Activated CD4-positive, alpha-beta T cell treated with anti-CD3 and anti-CD28 coated beads, Interleukin-2, amount 10 ng/mL, durations not matched to agents 24 days and 14 days (primary cell): Measurements from ENCODE around the gene OSBPL9. TPM values are rescaled to one million over a fixed set of nuclear protein-coding genes. Genes with fewer than 3 reads are reported as not detected.
"Not testable (repeated sequence)": the region's sequence is repeated elsewhere in the genome, so short reads cannot be mapped to it uniquely, and the experiment has no call there.

Experiments
- DNase-seq: peaks from one replicate; pipeline ENCODE4 v3.0.0; 2022
- H3K27ac Mint-ChIP-seq: one replicate; pipeline ENCODE4 v1.8.0; 2022; ENCODE audit warnings: mild to moderate bottlenecking, mixed read lengths
- H3K27me3 Mint-ChIP-seq: one replicate; pipeline ENCODE4 v1.8.0; 2022; ENCODE audit warnings: mixed read lengths
- H3K36me3 Mint-ChIP-seq: one replicate; pipeline ENCODE4 v1.8.0; 2022; ENCODE audit warnings: low read depth, mild to moderate bottlenecking, mixed read lengths
- H3K4me1 Mint-ChIP-seq: one replicate; pipeline ENCODE4 v1.8.0; 2021; ENCODE audit warnings: mixed read lengths
- H3K4me3 Mint-ChIP-seq: one replicate; pipeline ENCODE4 v1.8.0; 2022; ENCODE audit warnings: mild to moderate bottlenecking, moderate library complexity, mixed read lengths
- H3K9me3 Mint-ChIP-seq: one replicate; pipeline ENCODE4 v1.8.0; 2021; ENCODE audit warnings: mixed read lengths
- intact Hi-C: fragments of 100-400 bp; cut with micrococcal nuclease; formaldehyde crosslinking; loops from one replicate; pipeline ENCODE4 v1.15.1; 2023
- total RNA-seq: library from RNA; stranded (reverse); gene quantifications from 2 replicates; pipeline ENCODE4 v1.2.3, GENCODE V29; 2022

OSBPL9 gene
- total RNA-seq, 1 donor from 2014 or later, result 47.4 TPM

DNA sequence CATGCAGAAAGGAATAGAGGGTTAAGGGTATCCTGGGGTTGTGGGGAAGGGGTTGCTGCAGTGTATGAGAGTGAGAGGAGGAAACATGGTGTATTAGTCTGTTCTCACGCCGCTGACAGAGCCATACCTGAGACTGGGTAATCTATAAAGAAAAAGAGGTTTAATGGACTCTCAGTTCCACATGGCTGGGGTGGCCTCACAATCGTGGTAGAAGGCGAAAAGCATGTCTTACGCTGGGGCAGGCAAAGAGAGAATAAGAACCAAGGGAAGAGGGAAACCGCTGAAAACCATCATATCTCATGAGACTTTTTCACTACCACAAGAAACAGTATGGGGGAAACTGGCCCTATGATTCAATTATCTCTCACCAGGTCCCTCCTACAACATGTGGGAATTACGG is 17.7 kb downstream of the OSBPL9 start:
- H3K4me1 Mint-ChIP-seq, result peaks cover 5% of the 10 kb centered on the region
- H3K36me3 Mint-ChIP-seq, result no peaks in the 10 kb centered on the region
- DNase-seq, result no peak
- no peak overlapping the region for H3K27ac Mint-ChIP-seq
- no peaks in the 10 kb centered on the region for H3K9me3 Mint-ChIP-seq
- H3K4me3 Mint-ChIP-seq, result no peak overlapping the region
- no peaks in the 10 kb centered on the region for H3K27me3 Mint-ChIP-seq
- intact Hi-C loops, result no loop called here

DNA sequence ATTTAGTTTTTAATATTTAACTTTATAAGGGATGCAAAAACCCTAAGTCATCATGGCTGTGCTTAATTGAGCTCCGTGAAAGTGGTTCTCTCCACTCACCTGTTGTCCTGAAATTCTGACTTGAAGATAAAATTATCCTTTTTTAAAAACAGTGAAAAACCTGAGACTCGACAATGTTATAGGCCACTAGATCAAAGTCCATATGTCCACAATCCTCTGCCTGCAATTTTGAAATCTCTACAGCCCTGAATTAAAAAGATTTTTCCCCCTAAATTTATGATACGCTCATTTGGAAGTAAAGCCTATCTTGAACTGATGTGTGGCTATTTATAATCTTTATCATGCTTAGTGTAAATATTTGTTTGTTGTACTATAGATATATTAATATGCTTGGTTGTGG is 18.7 kb downstream of the OSBPL9 start:
- Mint-ChIP-seq H3K4me3 (no peak overlapping the region), H3K27ac (no peak overlapping the region)

DNA sequence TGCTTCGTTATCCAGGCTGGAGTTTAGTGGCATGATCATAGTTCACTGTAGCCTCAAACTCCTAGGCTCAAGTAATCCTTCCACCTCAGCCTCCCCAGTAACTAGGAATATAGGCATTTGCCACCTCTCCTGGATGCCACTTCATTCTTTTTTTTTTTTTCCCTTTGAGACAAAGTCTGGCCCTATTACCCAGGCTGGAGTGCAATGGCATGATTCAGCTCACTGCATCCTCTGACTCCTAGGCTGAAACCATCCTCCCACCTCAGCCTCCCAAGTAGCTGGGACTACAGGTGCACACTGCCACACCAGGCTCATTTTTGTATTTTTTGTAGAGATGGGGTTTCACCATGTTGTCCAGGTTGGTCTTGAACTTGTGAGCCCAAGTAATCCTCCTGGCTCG is 19.3 kb downstream of the OSBPL9 start:
- H3K27me3 Mint-ChIP-seq, result no peaks in the 10 kb centered on the region
- H3K4me1 Mint-ChIP-seq, result peaks cover 2% of the 10 kb centered on the region
- H3K9me3 Mint-ChIP-seq, result no peaks in the 10 kb centered on the region
- no peaks in the 10 kb centered on the region for H3K36me3 Mint-ChIP-seq
- no peak for DNase-seq
- intact Hi-C loops, result no loop called here
- H3K4me3 Mint-ChIP-seq, result no peak overlapping the region
- H3K27ac Mint-ChIP-seq, result no peak overlapping the region

More for the DNA sequence above, 18.7 kb downstream of the OSBPL9 start:
- Mint-ChIP-seq H3K4me1 (peaks cover 2% of the 10 kb centered on the region), H3K27me3 (no peaks in the 10 kb centered on the region), H3K9me3 (no peaks in the 10 kb centered on the region), H3K36me3 (no peaks in the 10 kb centered on the region)
- intact Hi-C loops, result no loop called here
- DNase-seq, result no peak

DNA sequence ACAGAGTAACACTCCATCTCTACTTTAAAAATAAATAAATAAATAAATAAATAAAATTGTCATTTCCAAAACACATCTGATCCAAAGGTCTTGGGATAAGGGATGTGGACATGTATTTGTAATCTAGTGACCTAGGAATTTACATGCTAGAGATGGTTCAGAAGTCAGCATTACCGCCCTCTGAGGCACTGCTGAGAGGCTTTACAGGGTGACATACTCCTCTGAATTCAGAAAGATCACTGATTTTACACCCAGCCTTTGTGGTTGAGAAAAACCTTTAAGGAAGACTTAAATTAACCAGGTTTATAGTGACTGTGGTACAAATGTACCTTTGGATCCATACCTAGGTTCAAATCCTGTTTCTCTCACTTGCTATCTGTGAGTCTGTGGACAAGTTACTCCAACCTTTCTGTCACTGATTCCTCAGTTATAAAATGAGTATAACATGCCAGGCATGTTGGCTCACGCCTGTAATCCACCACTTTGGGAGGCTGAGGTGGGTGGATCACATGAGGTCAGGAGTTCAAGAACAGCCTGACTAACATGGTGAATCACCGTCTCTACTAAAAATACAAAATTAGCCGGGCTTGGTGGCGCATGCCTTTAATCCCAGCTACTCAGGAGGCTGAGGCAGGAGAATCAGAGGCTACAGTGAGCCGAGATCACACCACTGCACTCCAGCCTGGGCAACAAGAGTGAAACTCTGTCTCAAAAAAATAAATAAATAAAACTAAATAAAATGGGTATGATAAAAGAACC is 20.1 kb downstream of the OSBPL9 start:
- intact Hi-C loops, result no loop called here
- Mint-ChIP-seq H3K36me3 (no peaks in the 10 kb centered on the region), H3K27ac (no peak overlapping the region), H3K27me3 (no peaks in the 10 kb centered on the region), H3K4me1 (peaks cover 2% of the 10 kb centered on the region), H3K9me3 (no peaks in the 10 kb centered on the region), H3K4me3 (no peak overlapping the region)
- DNase-seq, result no peak

DNA sequence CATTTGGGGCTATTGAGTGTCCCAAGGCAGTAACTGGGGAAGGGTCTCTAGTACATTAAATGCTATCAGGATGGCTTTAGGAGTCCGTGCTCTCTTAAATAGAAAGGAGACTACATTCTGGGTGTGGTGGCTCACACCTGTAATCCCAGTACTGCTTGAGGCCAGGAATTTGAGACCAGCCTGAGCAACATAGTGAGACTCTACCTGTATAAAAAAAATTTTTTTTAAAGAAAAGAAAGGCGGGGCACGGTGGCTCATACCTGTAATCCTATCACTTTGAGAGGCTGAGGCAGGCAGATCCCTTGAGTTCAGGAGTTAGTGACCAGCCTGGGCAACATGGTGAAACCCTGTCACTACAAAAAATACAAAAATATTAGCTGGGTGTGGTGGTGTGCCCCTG is 21.5 kb downstream of the OSBPL9 start:
- intact Hi-C loops, result no loop called here
- no peaks in the 10 kb centered on the region for H3K9me3 Mint-ChIP-seq
- H3K4me1 Mint-ChIP-seq, result peaks cover 3% of the 10 kb centered on the region
- H3K36me3 Mint-ChIP-seq, result no peaks in the 10 kb centered on the region
- DNase-seq, result no peak
- no peak overlapping the region for H3K27ac Mint-ChIP-seq
- no peaks in the 10 kb centered on the region for H3K27me3 Mint-ChIP-seq
- H3K4me3 Mint-ChIP-seq, result no peak overlapping the region

DNA sequence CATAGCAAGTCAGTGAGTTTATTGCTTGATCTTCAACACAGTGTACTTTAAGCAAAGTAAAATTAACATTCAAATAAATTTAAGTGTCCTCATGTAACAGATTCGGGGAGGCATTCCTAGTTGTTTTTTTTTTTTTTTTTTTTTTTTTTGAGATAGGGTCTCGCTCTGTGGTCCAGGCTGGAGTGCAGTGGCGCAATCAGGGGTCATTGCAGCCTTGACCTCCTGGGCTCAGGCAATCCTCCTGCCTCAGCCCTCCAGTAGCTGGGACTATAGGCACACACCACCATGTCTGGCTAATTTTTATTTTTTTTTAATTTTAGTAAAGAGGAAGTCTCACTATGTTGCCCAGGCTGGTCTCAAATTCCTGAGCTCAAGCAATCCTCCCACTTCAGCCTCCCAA is 22.8 kb downstream of the OSBPL9 start:
- Mint-ChIP-seq H3K9me3 (no peaks in the 10 kb centered on the region), H3K27ac (no peak overlapping the region), H3K36me3 (no peaks in the 10 kb centered on the region), H3K4me3 (no peak overlapping the region), H3K27me3 (no peaks in the 10 kb centered on the region), H3K4me1 (peaks cover 2% of the 10 kb centered on the region)
- intact Hi-C loops, result no loop called here
- DNase-seq, result no peak

DNA sequence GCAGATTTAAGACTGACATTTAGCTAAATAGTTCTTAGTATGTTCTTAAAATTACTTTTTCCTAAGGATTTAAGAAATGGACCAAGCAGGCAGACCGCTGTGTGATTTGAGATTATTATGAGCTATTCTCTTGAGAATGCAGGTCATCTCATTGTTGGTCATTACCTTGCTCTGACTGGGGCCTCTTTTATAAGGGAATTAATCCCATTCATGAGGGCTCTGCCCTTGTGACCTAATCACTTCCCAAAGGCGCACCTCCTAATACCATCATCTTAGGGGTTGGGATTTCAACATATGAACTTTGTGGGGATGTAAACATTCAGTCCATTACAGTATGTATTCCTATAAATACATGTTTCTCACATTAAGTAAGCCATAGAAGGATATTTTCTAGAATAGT is 24.2 kb downstream of the OSBPL9 start:
- Mint-ChIP-seq H3K4me3 (no peak overlapping the region), H3K4me1 (peaks cover 2% of the 10 kb centered on the region), H3K27ac (no peak overlapping the region), H3K36me3 (no peaks in the 10 kb centered on the region), H3K27me3 (no peaks in the 10 kb centered on the region), H3K9me3 (no peaks in the 10 kb centered on the region)
- intact Hi-C loops, result no loop called here
- DNase-seq, result no peak

- intact Hi-C loops, result no loop called here
- no peak overlapping the region for H3K27ac Mint-ChIP-seq
- H3K4me1 Mint-ChIP-seq, result peaks cover 2% of the 10 kb centered on the region
- H3K4me3 Mint-ChIP-seq, result no peak overlapping the region
- no peaks in the 10 kb centered on the region for H3K9me3 Mint-ChIP-seq
- H3K27me3 Mint-ChIP-seq, result no peaks in the 10 kb centered on the region
- DNase-seq, result no peak
- no peaks in the 10 kb centered on the region for H3K36me3 Mint-ChIP-seq
Measured at GRCh38 chr1:51642739-51643142, 25.8 kb downstream of the OSBPL9 start.

GRCh38 chr1:51643362-51643761 is 26.5 kb downstream of the OSBPL9 start:
- Mint-ChIP-seq H3K27me3 (no peaks in the 10 kb centered on the region), H3K9me3 (no peaks in the 10 kb centered on the region), H3K36me3 (no peaks in the 10 kb centered on the region), H3K4me3 (no peak overlapping the region), H3K27ac (no peak overlapping the region), H3K4me1 (peaks cover 2% of the 10 kb centered on the region)
- intact Hi-C loops, result no loop called here
- no peak for DNase-seq

- Mint-ChIP-seq H3K36me3 (no peaks in the 10 kb centered on the region), H3K4me1 (peaks cover 2% of the 10 kb centered on the region), H3K27me3 (no peaks in the 10 kb centered on the region), H3K9me3 (no peaks in the 10 kb centered on the region), H3K4me3 (no peak overlapping the region), H3K27ac (no peak overlapping the region)
- intact Hi-C loops, result no loop called here
- no peak for DNase-seq
Measured at GRCh38 chr1:51644020-51644419, 27.1 kb downstream of the OSBPL9 start.

GRCh38 chr1:51644533-51645197 is 27.8 kb downstream of the OSBPL9 start:
- no peaks in the 10 kb centered on the region for H3K27me3 Mint-ChIP-seq
- no peaks in the 10 kb centered on the region for H3K9me3 Mint-ChIP-seq
- peaks cover 4% of the 10 kb centered on the region for H3K4me1 Mint-ChIP-seq
- no peak for DNase-seq
- no peak overlapping the region for H3K4me3 Mint-ChIP-seq
- no peak overlapping the region for H3K27ac Mint-ChIP-seq
- H3K36me3 Mint-ChIP-seq, result no peaks in the 10 kb centered on the region
- intact Hi-C loops, result no loop called here

DNA sequence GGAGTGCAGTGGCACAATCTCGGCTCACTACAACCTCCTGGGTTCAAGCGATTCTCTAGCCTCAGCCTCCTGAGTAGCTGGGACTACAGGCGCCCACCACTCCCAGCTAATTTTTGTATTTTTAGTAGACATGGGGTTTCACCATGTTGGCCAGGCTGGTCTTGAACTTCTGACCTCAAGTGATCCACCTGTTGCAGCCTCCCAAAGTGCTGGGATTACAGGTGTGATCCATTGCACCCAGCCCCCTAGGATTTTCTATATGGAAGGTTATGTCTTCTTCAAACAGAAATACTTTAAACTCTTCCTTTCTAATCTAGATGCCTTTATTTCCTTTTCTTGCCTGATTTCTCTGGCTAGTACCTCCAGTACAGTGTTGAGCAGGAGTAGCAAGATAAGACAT is 29.7 kb downstream of the OSBPL9 start:
- H3K4me3 Mint-ChIP-seq, H3K36me3 Mint-ChIP-seq, intact Hi-C loops, H3K27ac Mint-ChIP-seq, H3K9me3 Mint-ChIP-seq, H3K27me3 Mint-ChIP-seq, DNase-seq, H3K4me1 Mint-ChIP-seq: not testable (repeated sequence)

DNA sequence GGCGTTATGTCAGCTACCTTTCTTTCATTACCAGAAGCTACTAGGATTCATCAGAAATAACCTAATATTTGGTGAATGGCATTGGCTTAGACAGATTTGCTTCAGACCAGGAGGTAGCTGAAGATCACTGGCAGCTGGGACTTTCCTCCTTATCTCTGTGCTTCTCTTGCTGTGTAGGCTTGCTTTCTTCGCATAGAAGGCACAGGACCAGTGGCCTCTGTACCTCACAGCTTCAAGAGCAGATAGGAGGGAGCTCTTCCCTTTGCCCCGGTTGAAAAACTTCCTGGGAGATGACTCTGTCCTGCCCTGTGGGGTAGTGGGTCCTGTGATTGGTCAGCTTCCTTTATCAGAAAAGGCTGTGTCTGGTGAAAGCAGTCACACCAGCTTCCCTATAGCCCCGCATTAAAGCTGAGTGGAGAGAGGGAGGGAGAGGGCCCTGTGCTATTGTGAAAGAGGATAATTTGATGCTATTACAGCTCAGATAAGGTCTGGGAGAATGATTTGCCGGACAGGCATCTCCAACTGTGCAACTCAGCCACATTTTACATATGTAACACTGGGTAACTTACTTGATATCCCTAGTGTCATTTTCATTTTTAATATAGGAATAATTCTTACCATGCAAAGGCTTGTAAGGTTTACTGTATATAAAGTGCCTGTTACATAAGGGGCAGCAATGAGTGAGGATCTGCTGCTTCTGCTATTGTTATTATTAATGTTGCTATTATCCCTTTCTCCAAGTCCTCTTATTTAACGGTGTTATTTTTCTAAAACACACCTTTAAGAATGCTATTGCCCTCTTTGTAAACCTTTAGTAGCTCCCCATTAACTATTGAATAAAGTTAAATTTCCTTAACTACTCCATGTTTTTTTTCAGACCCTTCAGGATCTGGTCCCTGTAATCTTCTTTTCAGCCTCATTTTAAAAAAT is 31.6 kb downstream of the OSBPL9 start:
- Mint-ChIP-seq H3K27ac (no peak overlapping the region), H3K4me3 (no peak overlapping the region), H3K27me3 (no peaks in the 10 kb centered on the region), H3K36me3 (no peaks in the 10 kb centered on the region), H3K9me3 (no peaks in the 10 kb centered on the region), H3K4me1 (peaks cover 2% of the 10 kb centered on the region)
- intact Hi-C loops, result no loop called here
- no peak for DNase-seq

DNA sequence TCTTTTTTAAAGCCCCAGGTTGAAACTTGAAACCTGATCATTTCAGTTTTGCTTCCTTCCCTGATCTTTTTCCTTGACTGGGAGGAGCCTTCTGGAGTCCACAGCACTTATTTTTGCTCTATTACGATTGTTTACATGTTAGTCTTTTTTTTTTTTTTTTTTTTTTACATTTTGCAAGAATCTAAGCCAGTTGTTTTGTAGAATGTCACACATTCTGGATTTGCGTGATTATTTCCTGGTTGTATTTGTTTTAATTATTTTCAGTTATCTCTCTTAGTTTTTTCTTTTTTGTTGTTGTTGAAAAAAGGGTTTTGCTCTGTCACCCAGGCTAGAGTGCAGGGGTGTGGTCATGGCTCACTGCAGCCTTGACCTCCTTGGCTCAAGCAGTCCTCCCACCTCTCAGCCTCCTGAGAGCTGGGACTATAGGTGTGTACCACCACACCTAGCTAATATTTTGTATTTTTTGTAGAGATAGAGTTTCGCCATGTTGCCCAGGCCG is 32.8 kb downstream of the OSBPL9 start:
- no peak overlapping the region for H3K27ac Mint-ChIP-seq

More for the DNA sequence above, 32.8 kb downstream of the OSBPL9 start:
- Mint-ChIP-seq H3K4me3 (no peak overlapping the region), H3K9me3 (no peaks in the 10 kb centered on the region), H3K36me3 (no peaks in the 10 kb centered on the region), H3K4me1 (peaks cover 2% of the 10 kb centered on the region), H3K27me3 (no peaks in the 10 kb centered on the region)
- intact Hi-C loops, result no loop called here
- DNase-seq, result no peak
